ENCODE results near the gene SLC9A3.

Gene SLC9A3

DNA sequence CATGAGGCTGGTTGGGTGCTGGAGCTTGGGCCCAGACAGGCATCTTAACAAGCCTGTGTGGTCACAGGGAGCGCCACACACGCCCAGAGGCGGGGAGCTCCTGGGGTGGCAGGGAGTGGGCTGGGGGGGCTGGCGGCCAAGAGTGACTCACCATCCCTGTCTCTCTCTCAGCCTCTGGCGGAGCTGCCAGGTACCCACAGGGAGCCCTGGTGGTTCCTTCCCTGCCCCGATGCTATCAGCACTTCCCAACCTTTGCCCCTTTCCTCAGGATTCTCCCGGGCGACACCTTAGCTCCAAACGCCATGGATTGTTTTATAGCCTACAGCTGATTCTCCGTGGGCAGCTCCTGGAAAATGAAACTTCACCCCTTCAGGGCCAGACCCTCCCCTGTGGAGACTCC is 5.5 kb downstream of the SLC9A3 start:
- Histone ChIP-seq H3K9me3 (replicated peaks in 1 of 11) (no peaks in the 10 kb centered on the region), H3K27ac (no peak overlapping the region)

DNA sequence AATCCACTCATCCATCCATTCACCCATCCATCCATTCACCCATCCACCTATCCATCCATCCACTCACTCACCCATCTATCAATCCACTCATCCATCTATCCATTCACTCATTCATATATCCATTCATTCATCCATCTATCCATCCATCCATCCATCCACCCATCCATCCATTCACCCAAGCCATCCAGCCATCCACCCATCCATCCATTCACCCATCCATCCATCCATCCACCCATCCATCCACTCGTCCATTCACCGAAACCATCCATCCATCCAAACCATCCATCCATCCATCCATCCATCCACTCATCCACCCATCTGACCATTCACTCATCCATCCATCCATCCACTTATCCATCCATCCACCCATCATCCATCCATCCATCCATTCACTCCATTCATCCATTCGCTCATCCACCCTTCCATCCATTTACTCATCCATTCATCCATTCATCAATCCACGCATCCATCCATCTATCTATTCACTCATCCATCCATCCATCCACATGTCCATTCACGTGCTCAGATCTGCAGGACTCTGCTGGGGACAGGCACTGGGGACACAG is 6.6 kb downstream of the SLC9A3 start:
- no peak overlapping the region for H3K4me3 ChIP-seq
- H3K9ac ChIP-seq: no peak overlapping the region
- no peaks in the 10 kb centered on the region for H3K36me3 ChIP-seq
- H3K27me3 ChIP-seq: peaks cover 18 to 94% (median 21%) of the 10 kb centered on the region in 11 experiments
- H4K20me1 ChIP-seq: peaks cover 0 to 65% (median 7%) of the 10 kb centered on the region in 11 experiments; a peak in 13 of 22 replicates
- peaks cover 19 to 46% (median 43%) of the 10 kb centered on the region in 10 experiments for H3K4me1 ChIP-seq
- no peaks in the 10 kb centered on the region for H3K9me3 ChIP-seq (replicated peaks in 1 of 11)
- TF ChIP-seq Cebpa-rat (IDR thresholded peaks at IDR 0.05): no peak
- H3K4me2 ChIP-seq: no peak overlapping the region
- H3K27ac ChIP-seq: no peak overlapping the region

More for the DNA sequence above, 5.5 kb downstream of the SLC9A3 start:
- peaks cover 29 to 94% (median 32%) of the 10 kb centered on the region in 11 experiments for H3K27me3 ChIP-seq
- H3K36me3 ChIP-seq: no peaks in the 10 kb centered on the region
- H3K4me2 ChIP-seq: no peak overlapping the region
- H3K4me3 ChIP-seq: no peak overlapping the region
- H3K9ac ChIP-seq: no peak overlapping the region
- H3K4me1 ChIP-seq: peaks cover 14 to 40% (median 36%) of the 10 kb centered on the region in 10 experiments
- TF ChIP-seq Cebpa-rat (IDR thresholded peaks at IDR 0.05): no peak
- H4K20me1 ChIP-seq: peaks cover 0 to 65% (median 15%) of the 10 kb centered on the region in 11 experiments; a peak in 15 of 22 replicates

DNA sequence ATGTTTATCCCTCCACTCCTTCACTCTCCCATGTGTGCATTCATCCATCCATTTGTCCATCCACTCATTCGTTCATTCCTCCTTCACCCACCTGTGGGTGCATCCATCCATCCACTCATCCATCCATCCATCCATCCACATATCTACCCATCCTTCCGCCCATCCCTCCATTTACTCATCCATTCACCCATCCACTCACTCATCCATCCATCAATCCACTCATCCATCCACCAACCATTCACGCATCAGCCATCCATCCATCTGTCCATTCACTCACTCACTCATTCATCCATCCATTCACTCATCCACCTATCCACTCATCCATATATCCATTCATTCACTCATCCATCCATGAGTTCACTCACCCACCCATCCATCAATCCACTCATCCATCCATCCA is 7.3 kb downstream of the SLC9A3 start:
- H3K27me3 ChIP-seq: peaks cover 12 to 93% (median 15%) of the 10 kb centered on the region in 11 experiments
- H4K20me1 ChIP-seq: peaks cover 0 to 60% (median 7%) of the 10 kb centered on the region in 11 experiments; a peak in 12 of 22 replicates
- H3K9me3 ChIP-seq (replicated peaks in 1 of 11): no peaks in the 10 kb centered on the region
- no peak overlapping the region for H3K4me3 ChIP-seq
- no peak for TF ChIP-seq Cebpa-rat (IDR thresholded peaks at IDR 0.05)
- no peak overlapping the region for H3K9ac ChIP-seq
- no peaks in the 10 kb centered on the region for H3K36me3 ChIP-seq
- H3K4me2 ChIP-seq: no peak overlapping the region
- peaks cover 19 to 42% (median 39%) of the 10 kb centered on the region in 10 experiments for H3K4me1 ChIP-seq
- no peak overlapping the region for H3K27ac ChIP-seq

DNA sequence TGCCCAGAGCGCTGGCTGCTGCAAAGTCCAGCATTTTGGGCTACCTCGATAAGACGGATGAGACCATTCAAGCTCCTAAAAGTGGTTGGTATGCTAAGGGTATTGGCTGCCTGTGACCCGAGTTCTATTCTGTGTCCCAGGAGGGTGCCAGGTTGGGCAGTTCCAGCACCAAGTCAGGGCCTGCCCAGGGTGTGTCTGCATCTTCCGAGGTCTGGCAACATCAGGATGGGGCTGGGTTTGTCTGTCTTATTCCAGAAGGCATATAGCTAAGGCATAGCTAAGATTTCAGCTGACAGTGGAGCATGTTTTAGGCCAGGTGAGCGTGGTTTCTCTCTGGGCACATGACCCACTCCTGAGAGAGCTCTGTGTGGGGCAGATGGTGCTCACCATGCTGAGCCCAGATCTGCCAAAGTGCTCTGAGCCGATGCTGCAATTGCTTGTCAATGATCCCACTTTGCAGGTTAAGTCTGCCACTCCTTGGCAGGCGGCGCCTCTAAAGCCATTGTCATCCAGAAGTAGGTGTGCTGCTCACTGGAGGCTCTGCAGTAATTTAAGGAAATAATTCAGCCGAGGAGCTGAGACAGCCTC is 7.8 kb downstream of the SLC9A3 start:
- no peak for TF ChIP-seq Cebpa-rat (IDR thresholded peaks at IDR 0.05)
- Histone ChIP-seq H3K36me3 (no peaks in the 10 kb centered on the region), H4K20me1 (peaks cover 0 to 59% (median 5%) of the 10 kb centered on the region in 11 experiments; a peak in 10 of 22 replicates), H3K9ac (no peak overlapping the region), H3K4me2 (no peak overlapping the region), H3K27ac (no peak overlapping the region), H3K9me3 (replicated peaks in 1 of 11) (no peaks in the 10 kb centered on the region), H3K4me3 (no peak overlapping the region), H3K4me1 (peaks cover 19 to 37% (median 34%) of the 10 kb centered on the region in 10 experiments), H3K27me3 (peaks cover 6 to 93% (median 9%) of the 10 kb centered on the region in 11 experiments; a peak in 21 of 22 replicates)

DNA sequence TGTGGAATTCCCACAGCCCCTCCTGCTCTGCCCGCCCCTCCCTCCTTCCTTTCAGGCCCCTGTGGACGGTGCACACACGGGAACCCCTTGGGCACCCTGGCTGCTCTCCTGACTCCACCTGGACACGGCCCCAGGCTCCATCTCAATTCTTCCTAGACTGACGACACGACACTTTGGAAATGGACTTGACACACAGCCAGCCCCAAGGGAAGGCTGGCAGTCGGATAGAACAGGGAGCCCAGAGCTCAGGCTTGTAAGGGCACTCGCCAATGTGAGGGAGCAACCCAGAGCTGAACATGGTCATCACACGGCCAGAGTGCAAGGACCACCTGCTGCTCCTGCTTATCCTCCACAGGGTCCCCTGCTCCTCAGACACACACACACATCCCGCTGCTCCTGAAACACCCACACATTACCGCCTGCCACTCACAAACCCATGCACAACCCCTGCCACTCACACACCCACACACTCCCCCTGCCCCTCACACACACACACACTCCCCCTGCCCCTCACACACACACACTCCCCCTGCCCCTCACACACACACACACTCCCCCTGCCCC is 8.9 kb downstream of the SLC9A3 start:
- Histone ChIP-seq H3K4me2 (peak overlapping the region in 1 of 11 experiments; percentile 80; a peak in 1 of 22 replicates), H3K27ac (no peak overlapping the region), H3K9me3 (replicated peaks in 1 of 11) (no peaks in the 10 kb centered on the region), H3K4me3 (no peak overlapping the region), H3K9ac (no peak overlapping the region), H3K4me1 (peaks cover 19 to 26% (median 24%) of the 10 kb centered on the region in 10 experiments), H4K20me1 (peaks cover 0 to 50% (median 0%) of the 10 kb centered on the region in 11 experiments; a peak in 8 of 22 replicates), H3K27me3 (peaks cover 0 to 90% (median 0%) of the 10 kb centered on the region in 11 experiments; a peak in 10 of 22 replicates), H3K36me3 (no peaks in the 10 kb centered on the region)
- no peak for TF ChIP-seq Cebpa-rat (IDR thresholded peaks at IDR 0.05)

DNA sequence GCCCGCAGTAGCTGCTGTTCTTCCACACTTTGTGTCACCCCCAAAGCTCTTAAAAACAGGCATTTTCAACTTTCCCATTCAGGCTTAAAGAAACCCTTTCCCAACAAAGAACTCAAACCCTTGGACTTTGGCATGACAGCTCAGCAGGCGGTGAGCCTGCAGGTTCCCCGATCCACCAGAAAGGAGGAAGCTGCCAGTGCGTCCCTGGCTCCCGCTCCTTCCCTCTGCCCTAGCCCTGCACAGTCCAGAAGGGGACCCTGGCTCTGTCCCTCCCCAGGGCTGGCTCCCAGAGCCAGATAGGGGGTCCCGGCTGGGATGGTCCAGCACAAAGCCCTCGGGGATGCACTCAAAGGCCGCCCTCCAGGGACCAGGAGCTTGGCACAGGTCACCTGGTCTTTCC is 9.6 kb downstream of the SLC9A3 start:
- Histone ChIP-seq H4K20me1 (peaks cover 0 to 50% (median 0%) of the 10 kb centered on the region in 11 experiments; a peak in 8 of 22 replicates), H3K4me2 (peak overlapping the region; percentile 63 to 84 (median 79); a peak in 21 of 22 replicates), H3K4me1 (peaks cover 19 to 28% (median 23%) of the 10 kb centered on the region in 10 experiments), H3K36me3 (no peaks in the 10 kb centered on the region), H3K4me3 (no peak overlapping the region), H3K27me3 (peaks cover 0 to 84% (median 0%) of the 10 kb centered on the region in 11 experiments; a peak in 9 of 22 replicates), H3K9me3 (replicated peaks in 1 of 11) (no peaks in the 10 kb centered on the region), H3K9ac (0 out of 22 replicates have a peak overlapping the region, but pooled peaks of 1 of the 11 experiments have one; percentile 29), H3K27ac (no peak overlapping the region)
- no peak for TF ChIP-seq Cebpa-rat (IDR thresholded peaks at IDR 0.05)

DNA sequence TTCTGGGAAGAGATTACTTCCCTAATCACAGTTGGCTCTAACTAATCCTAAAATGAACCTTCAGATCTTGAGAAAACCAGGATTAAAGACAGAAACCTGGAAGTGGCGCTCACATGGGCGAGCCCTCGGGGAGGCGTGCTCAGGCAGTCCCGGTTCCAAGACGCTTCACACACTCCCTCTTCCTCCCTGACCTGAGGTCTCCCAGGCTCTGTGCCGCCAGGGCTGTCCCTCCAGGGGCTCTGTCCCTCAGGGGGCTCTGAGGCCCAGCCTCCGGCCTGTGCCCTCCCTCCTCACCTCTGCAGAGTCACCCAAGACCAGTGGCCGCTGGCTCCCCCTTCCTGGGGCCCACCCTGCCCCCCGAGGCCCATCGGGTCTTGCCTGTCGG is 10.2 kb downstream of the SLC9A3 start:
- Histone ChIP-seq H3K27me3 (peaks cover 0 to 81% (median 0%) of the 10 kb centered on the region in 11 experiments; a peak in 9 of 22 replicates), H3K9me3 (replicated peaks in 1 of 11) (no peaks in the 10 kb centered on the region), H3K27ac (peak overlapping the region in 1 of 11 experiments; percentile 21; a peak in 1 of 22 replicates), H4K20me1 (peaks cover 0 to 48% (median 0%) of the 10 kb centered on the region in 11 experiments; a peak in 8 of 22 replicates), H3K36me3 (no peaks in the 10 kb centered on the region), H3K4me1 (peaks cover 19 to 30% (median 25%) of the 10 kb centered on the region in 10 experiments), H3K4me2 (peak overlapping the region; percentile 63 to 84 (median 79)), H3K9ac (peak overlapping the region in 4 of 11 experiments; percentile 8 to 48 (median 37); a peak in 6 of 22 replicates), H3K4me3 (0 out of 20 replicates have a peak overlapping the region, but pooled peaks of 1 of the 10 experiments have one; percentile 5)
- TF ChIP-seq Cebpa-rat (IDR thresholded peaks at IDR 0.05): no peak

DNA sequence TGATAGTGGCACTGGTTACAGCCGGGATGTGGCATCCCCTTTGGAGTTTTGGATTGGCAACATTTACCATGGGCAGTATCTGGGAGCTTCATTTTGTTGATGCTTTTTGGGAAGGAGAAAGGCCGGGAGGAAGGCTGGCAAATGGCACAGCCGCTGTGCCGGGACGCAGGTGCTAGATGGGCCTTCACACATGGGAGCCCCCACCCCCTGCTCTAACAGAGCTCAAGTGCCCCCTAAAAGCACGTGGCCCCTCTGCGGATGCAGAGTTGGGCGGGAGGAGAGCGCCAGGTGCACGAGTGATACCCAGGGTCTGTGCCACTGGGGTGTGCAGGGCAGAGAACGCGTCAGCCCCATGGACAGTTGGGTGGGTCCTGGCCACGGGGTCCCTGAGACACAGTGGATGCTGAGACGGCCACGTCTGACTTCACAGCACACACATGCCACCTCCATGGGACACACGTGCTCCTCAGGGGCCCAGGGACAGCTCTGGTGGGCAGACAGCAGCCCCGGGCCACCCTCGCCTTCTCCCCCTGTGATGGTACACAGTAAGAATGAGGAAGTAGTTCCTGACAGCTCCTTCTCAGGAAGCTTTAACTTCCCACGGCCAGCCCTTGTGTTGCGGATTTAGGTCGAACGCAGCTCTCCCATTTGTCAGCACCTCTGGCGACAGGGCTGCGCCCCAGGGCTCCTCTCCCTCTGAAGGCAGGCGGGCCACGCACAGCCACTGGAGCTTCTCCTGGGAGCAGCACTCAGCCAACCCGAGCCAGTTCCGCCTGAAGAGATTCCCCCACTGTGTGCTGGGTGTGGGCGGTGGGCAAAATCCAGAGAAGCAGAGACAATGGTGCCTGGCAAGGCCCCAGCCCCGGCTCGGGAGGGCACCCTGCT is 10.8 kb downstream of the SLC9A3 start:
- Histone ChIP-seq H3K36me3 (no peaks in the 10 kb centered on the region), H3K4me1 (peaks cover 19 to 30% (median 25%) of the 10 kb centered on the region in 10 experiments), H3K27me3 (peaks cover 0 to 79% (median 0%) of the 10 kb centered on the region in 11 experiments; a peak in 9 of 22 replicates), H3K9ac (peak overlapping the region in 4 of 11 experiments; percentile 8 to 48 (median 37); a peak in 6 of 22 replicates), H3K4me2 (peak overlapping the region; percentile 63 to 84 (median 79)), H3K27ac (peak overlapping the region in 1 of 11 experiments; percentile 21; a peak in 1 of 22 replicates), H3K9me3 (replicated peaks in 1 of 11) (peaks cover 0 to 5% (median 2%) of the 10 kb centered on the region in 11 experiments; a peak in 13 of 22 replicates), H3K4me3 (0 out of 20 replicates have a peak overlapping the region, but pooled peaks of 1 of the 10 experiments have one; percentile 5), H4K20me1 (peaks cover 0 to 41% (median 0%) of the 10 kb centered on the region in 11 experiments; a peak in 8 of 22 replicates)
- no peak for TF ChIP-seq Cebpa-rat (IDR thresholded peaks at IDR 0.05)
